ENCODE measurements around the gene TP53I11. TPM values are rescaled to one million over a fixed set of nuclear protein-coding genes. Genes with fewer than 3 reads are reported as not detected.

TP53I11 gene
- total and polyA plus RNA-seq, 2 donors (not counting 1 experiment from before 2014, with no cell fraction given), result 25.0 to 229 TPM

DNA sequence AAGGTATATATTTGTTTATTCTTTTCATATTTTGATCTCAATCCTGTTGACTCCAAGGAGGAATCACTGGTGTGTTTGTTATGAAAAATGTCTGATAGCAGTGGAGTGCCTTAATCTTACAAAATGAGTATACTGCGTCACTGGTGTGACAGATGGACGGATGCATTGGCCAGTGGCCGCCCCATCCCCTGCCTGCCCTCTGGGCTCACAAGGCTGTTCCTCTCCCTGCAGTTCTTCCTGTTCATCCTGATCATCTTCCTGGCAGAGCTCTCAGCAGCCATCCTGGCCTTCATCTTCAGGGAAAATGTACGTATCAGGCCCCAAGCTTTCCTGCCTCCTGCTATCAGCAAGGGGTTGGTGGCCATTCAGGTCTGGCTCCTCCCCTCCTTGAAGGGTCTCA, 32.9 kb downstream of the TP53I11 start:
- Histone ChIP-seq H3K9me3 (ENCODE audit: control extremely low read depth in 1 of 3, control insufficient read depth in 2 of 3, insufficient read depth in 1 of 3, low read length in 2 of 3) (no peaks in the 10 kb centered on the region), H3K27ac (ENCODE audit: low read length in 2 of 2) (no peak overlapping the region), H3K9ac (ENCODE audit: low read length) (no peak overlapping the region), H3K27me3 (replicated peaks in 1 of 4; ENCODE audit: control extremely low read depth in 1 of 4, control insufficient read depth in 3 of 4, insufficient read depth in 4 of 4, low read length in 3 of 4) (no peaks in the 10 kb centered on the region), H2AFZ (ENCODE audit: insufficient read depth, low read depth, low read length, poor library complexity, severe bottlenecking) (no peak overlapping the region), H3K4me1 (ENCODE audit: control insufficient read depth in 2 of 2, insufficient read depth in 2 of 2, low read length in 2 of 2) (peaks cover 30 to 34% of the 10 kb centered on the region in 2 donors), H3K4me3 (ENCODE audit: control extremely low read depth in 1 of 5, extremely low read depth in 1 of 5, insufficient read depth in 1 of 5, low read depth in 2 of 5, low read length in 4 of 5) (no peak overlapping the region), H3K36me3 (replicated peaks in 1 of 2; ENCODE audit: control extremely low read depth in 1 of 2, control insufficient read depth in 1 of 2, extremely low read depth in 1 of 2, insufficient read depth in 2 of 2, low read length in 1 of 2) (no peaks in the 10 kb centered on the region), H3K4me2 (replicated peaks; ENCODE audit: low read depth, low read length, poor library complexity, severe bottlenecking) (no peak overlapping the region), H3K79me2 (ENCODE audit: control insufficient read depth, insufficient read depth, low read length) (no peaks in the 10 kb centered on the region), H4K20me1 (ENCODE audit: control insufficient read depth, insufficient read depth, low read length, poor library complexity, severe bottlenecking) (no peaks in the 10 kb centered on the region)
- 94% methylated on average over 4 of the region's 4 CpGs for WGBS (ENCODE audit: insufficient coverage)
- no peak overlapping the region for H3K27ac Mint-ChIP-seq
- H3K27me3 Mint-ChIP-seq, result no peaks in the 10 kb centered on the region
- no peak overlapping the region for H3K4me3 Mint-ChIP-seq
- peaks cover 21% of the 10 kb centered on the region for H3K4me1 Mint-ChIP-seq
- CTCF ChIA-PET, result interaction anchor here (0.7 kb wide), 1 partner anchor 10 kb away, joined by 3 read pairs; no protein-coding TSS in a partner anchor
- no peaks in the 10 kb centered on the region for H3K9me3 Mint-ChIP-seq (ENCODE audit: insufficient read depth)
- POLR2A ChIA-PET, result no interaction called here
- intact Hi-C loops (cut with micrococcal nuclease), result no loop called here
- DNase-seq, result no peak
- TF ChIP-seq, protein P1, sequence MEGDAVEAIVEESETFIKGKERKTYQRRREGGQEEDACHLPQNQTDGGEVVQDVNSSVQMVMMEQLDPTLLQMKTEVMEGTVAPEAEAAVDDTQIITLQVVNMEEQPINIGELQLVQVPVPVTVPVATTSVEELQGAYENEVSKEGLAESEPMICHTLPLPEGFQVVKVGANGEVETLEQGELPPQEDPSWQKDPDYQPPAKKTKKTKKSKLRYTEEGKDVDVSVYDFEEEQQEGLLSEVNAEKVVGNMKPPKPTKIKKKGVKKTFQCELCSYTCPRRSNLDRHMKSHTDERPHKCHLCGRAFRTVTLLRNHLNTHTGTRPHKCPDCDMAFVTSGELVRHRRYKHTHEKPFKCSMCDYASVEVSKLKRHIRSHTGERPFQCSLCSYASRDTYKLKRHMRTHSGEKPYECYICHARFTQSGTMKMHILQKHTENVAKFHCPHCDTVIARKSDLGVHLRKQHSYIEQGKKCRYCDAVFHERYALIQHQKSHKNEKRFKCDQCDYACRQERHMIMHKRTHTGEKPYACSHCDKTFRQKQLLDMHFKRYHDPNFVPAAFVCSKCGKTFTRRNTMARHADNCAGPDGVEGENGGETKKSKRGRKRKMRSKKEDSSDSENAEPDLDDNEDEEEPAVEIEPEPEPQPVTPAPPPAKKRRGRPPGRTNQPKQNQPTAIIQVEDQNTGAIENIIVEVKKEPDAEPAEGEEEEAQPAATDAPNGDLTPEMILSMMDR (IDR thresholded peaks at IDR 0.05), result no peak
- TF ChIP-seq EZH2 (IDR thresholded peaks at IDR 0.05; ENCODE audit: borderline replicate concordance, insufficient read depth, low read depth, low read length, poor library complexity, severe bottlenecking), result no peak
- ATAC-seq (ENCODE audit: low read depth), result no peak

- peak overlapping the region; percentile 50 for H3K27ac Mint-ChIP-seq
- DNase-seq (no peak), ATAC-seq (ENCODE audit: low read depth) (no peak)
- TF ChIP-seq, protein P1 (IDR thresholded peaks at IDR 0.05), result no peak
- TF ChIP-seq EZH2 (IDR thresholded peaks at IDR 0.05; ENCODE audit: borderline replicate concordance, insufficient read depth, low read depth, low read length, poor library complexity, severe bottlenecking), result no peak
- WGBS (ENCODE audit: insufficient coverage), result 30% methylated on average over 10 of the region's 10 CpGs
- Histone ChIP-seq H3K4me2 (replicated peaks; ENCODE audit: low read depth, low read length, poor library complexity, severe bottlenecking) (no peak overlapping the region), H3K4me1 (ENCODE audit: control insufficient read depth in 2 of 2, insufficient read depth in 2 of 2, low read length in 2 of 2) (peaks cover 30 to 34% of the 10 kb centered on the region in 2 donors), H4K20me1 (ENCODE audit: control insufficient read depth, insufficient read depth, low read length, poor library complexity, severe bottlenecking) (no peaks in the 10 kb centered on the region), H2AFZ (ENCODE audit: insufficient read depth, low read depth, low read length, poor library complexity, severe bottlenecking) (no peak overlapping the region), H3K9me3 (ENCODE audit: control extremely low read depth in 1 of 3, control insufficient read depth in 2 of 3, insufficient read depth in 1 of 3, low read length in 2 of 3) (no peaks in the 10 kb centered on the region), H3K36me3 (replicated peaks in 1 of 2; ENCODE audit: control extremely low read depth in 1 of 2, control insufficient read depth in 1 of 2, extremely low read depth in 1 of 2, insufficient read depth in 2 of 2, low read length in 1 of 2) (no peaks in the 10 kb centered on the region), H3K79me2 (ENCODE audit: control insufficient read depth, insufficient read depth, low read length) (no peaks in the 10 kb centered on the region), H3K9ac (ENCODE audit: low read length) (no peak overlapping the region), H3K27ac (ENCODE audit: low read length in 2 of 2) (no peak overlapping the region), H3K4me3 (ENCODE audit: control extremely low read depth in 1 of 5, extremely low read depth in 1 of 5, insufficient read depth in 1 of 5, low read depth in 2 of 5, low read length in 4 of 5) (no peak overlapping the region), H3K27me3 (replicated peaks in 1 of 4; ENCODE audit: control extremely low read depth in 1 of 4, control insufficient read depth in 3 of 4, insufficient read depth in 4 of 4, low read length in 3 of 4) (no peaks in the 10 kb centered on the region)
- H3K4me3 Mint-ChIP-seq, result no peak overlapping the region
- peaks cover 4% of the 10 kb centered on the region for H3K27me3 Mint-ChIP-seq
- CTCF ChIA-PET, result interaction anchor here (1.5 to 2.6 kb wide), 2 partner anchors 20 to 187 kb away, joined by 9 to 17 read pairs; no protein-coding TSS in a partner anchor
- H3K9me3 Mint-ChIP-seq (ENCODE audit: insufficient read depth), result no peaks in the 10 kb centered on the region
- POLR2A ChIA-PET, result no interaction called here
- intact Hi-C loops (cut with micrococcal nuclease), result no loop called here
- H3K4me1 Mint-ChIP-seq, result peaks cover 23% of the 10 kb centered on the region
Measured at GRCh38 chr11:44916801-44917385, 33.8 kb downstream of the TP53I11 start.

Data from B cell (primary cell).